Iris pigment epithelial cell (primary cell): ENCODE results near the gene MAPKAP1.

Experiments
- DNase-seq: peaks from one replicate; pipeline ENCODE4 v3.0.0-alpha.2; 2011; ENCODE audit warnings: low read depth

MAPKAP1 gene

GRCh38 chr9:125706651-125707471, at the start of gene MAPKAP1:
Gene MAPKAP1 (minus strand): TSS chr9:125707208. CDS start chr9:125672574, 34,634 bp downstream.
- DNase-seq: peak; percentile 97

DNA sequence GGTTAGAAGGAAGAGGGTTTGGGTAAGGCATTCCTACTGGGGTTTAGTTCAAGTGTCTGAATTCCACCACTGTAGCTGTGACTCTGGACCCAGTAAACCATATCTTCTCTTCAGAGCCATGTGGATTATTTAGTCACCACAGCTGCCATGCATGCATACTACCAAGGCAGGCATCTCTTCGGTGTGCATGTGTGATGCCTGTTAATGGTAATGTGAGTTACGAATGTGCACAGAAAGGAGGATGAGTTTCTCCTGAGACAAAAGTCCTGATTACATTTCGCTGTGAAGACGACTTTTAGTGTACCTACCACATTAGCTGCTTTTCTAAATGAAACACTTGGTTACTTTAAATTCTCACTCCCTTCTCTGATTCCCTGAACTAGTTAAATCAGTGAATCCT, 49.5 kb upstream of the MAPKAP1 start:
- DNase-seq: no peak

DNA sequence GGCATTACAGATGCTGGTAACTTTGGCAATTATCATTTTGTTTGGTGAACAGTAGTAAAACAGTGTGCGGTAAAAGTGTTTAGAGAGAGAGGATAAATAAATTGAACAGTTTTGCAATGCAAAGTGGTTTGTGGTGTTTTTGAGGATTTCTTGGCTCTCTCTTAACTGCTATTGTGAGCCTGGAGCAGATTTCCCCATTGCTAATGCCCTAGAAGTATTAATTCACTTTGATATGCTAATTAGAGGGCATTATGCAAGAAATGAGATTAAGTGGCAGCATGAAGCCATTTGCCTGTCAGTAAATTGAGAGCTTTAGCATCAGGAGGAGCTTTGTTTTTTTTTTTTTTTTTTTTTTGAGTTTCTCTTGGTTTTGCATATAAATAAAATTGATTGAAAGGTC, 48.3 kb upstream of the MAPKAP1 start:
- DNase-seq: no peak

DNA sequence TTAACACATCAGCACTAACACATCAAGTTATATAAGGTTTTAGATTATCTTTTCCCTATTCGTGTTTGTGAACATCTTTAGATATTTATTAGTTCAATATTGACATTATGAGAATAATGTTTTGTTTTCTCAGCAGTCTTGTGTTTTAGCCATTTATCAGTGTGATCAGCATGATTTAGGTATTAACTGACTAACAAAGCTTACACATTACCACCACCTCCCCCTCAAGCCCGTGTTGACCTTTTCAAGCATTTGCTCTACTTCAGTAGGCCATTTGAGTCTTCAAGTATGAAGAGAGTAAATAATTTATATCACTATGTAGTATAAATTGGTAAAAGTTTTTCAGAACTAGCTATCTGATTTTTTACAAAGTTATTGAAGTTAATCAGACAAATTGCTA, 47.1 kb upstream of the MAPKAP1 start:
- no peak for DNase-seq

DNA sequence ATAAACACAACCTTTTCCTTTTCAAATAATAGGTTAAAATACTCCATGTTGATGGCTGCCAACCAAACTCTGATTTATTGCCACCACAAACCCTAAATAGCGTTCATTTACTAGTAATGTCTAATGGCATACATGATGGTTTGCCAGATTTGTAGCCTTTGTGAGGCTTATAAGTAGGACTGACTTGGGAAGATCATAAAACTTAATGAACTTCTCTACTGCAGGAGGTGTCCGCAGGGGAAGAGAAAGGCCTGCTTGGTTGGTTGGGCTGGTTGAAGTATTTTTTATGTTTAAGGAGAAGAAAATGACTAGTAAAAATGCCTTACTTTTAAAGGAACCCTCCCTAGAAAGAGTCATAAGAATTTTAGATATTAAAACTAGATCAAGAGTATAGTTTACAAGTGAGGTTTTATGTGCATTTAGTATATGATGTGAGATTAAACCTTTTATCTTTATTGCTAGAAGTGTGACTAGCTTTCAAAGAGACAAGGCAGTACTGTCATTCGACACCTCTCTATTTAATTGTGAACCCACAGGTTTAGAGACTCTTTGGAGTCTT, 45.1 kb upstream of the MAPKAP1 start:
- DNase-seq: no peak

- peak; percentile 18 for DNase-seq
Observed at GRCh38 chr9:125750627-125751011, 43.6 kb upstream of the MAPKAP1 start.

DNA sequence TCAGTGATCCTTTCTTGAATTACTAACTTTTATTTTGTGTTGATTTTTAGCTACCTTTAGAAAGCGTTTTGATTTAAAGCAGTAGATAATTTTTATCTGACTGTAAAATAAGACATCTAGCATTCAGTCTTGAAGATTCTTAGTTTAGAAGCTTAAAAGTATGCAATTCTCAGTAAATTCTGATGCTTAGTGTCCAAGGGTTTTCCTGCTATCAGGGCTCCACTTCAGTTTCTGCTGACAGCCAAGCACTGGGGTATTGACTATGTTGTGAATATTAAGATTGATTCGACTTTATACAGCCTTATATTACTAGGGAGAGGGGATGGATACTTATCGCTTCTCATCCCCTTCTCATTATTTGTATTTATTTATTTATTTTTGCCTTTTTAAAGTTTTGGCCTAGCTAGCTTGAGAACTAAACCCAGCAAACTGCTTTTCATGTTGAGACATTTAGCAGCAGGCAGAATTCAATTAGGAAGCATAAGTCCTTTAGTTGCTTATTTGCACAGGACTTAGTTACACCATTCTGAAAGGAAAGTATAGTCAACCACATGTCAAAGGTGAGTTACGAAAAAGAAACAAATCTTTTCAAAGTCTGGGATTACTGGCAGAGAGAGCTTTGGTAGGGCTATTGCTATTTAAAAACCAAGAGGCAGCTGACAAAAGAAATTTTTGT, 43.1 kb upstream of the MAPKAP1 start:
- DNase-seq: peak; percentile 67

DNA sequence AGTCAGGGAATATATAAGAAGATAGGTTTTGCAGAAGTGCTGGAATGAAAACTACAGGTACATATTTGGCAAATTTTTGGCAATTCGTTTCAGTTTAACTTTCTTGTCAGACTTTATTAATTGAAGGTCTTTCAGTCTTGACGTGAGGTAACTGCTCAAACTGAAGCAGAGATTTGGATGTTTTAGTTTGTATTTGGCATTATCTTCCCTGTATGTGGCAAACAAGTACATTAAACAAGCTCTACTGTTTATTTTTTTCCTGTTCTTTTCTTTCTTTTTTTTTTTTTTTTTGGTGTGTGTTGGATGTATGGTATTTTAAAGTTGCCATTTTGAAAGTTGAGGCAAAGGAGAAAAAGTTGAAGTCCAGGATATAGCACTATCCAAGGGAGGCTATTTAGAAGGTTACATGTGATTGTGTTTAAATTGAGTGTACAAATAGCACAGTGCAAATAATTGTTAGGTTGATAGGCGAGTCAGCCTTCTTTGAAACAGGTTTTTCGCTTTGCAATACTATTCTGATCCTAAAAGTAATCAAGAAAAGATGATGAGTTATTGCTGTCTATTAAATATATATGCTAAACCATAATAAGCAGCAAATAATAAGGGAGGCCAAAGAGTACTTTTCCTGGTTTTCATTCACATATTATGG, 42.4 kb upstream of the MAPKAP1 start:
- DNase-seq: no peak

GRCh38 chr9:125748446-125749099, 41.6 kb upstream of the MAPKAP1 start:
- DNase-seq: no peak

DNA sequence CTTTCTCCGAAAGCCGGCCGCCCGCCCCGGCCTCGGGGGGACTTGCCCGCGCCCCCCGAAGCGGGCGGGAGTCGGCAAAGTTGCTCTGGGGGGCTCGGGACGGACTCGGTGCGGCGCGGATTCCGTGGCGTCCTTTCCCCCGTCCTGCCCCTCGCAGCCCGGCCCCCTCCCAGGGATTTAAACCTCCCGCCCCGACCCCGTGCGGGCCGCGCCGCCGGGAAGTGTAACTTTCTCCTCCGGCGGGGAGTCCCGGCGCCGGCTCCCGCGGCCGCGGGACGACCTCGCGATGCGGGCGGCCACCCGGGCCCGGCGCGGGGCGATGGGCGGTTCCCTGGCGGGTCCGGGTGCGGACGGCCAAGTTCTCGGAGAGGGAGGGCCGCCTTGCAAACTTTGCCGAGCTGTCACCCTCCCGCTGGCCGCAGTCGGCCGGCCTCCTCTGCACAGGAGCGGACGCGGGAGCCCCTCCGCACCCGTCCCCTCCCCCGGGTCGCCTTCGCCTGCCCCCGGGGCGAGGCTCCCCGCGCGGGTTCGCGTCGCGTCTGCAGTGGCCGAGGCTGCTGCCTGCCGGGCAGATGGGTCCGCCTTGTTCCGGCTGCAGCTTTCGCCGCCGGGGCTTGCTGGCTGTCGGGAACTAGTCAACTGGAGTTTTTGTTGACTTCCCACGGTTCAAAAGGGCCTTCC, 40.9 kb upstream of the MAPKAP1 start:
- DNase-seq: peak; percentile 31

DNA sequence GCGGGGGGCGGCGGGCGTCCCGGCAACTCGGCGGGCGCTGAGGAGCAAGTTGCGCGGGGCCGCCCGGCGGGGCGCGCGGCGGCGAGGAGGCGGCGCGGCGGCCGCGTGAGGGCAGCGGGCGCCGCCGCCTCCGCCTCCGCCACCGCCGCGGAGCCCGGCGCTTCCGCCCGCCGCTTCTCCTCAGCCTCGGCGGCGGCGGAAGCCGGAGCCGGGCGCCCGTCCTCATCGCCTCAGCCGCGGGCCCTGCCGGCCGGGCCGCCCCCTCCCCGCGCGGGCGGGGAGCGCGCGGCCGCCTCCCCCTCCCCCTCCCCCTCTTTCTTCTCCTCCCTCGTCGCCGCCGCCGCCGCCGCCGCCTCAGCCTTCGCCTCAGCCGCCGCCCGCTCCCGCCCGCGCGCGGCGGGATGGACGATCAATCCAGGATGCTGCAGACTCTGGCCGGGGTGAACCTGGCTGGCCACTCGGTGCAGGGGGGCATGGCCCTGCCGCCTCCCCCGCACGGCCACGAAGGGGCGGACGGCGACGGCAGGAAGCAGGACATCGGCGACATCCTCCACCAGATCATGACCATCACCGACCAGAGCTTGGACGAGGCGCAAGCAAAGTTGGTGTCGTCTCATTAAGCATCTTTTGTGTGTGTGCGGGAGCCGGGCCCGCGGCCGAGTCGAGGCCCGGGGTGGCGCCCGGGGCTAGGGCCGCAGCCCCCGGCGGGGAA, 40.2 kb upstream of the MAPKAP1 start, which contains the start of gene PBX3:
TSS of gene PBX3 (plus strand) at position 321 of the 712 bp plus-strand sequence.
- peak; percentile 38 for DNase-seq

- DNase-seq: no peak
Observed at GRCh38 chr9:125746774-125747052, 39.7 kb upstream of the MAPKAP1 start.

GRCh38 chr9:125746017-125746773, 39.2 kb upstream of the MAPKAP1 start:
- peak; percentile 90 for DNase-seq

DNA sequence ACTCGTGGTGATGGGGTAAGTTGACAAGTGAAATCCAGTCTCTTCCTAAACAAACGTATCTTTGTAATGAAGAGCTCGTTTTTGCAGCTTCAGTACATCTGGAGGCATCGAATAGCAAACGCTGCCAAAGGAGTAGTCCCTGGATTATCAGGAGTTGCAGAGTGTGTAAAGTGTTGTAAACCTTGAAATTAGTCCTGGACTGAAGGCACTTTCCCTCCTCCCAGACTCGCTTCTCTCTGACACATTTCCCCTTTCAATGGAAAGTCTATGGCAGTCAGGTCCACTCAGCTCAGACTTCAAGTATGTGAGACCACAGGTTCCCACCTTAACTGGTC, 38.6 kb upstream of the MAPKAP1 start:
- DNase-seq: no peak

- peak; percentile 14 for DNase-seq
Observed at GRCh38 chr9:125745018-125745417, 38.0 kb upstream of the MAPKAP1 start.

GRCh38 chr9:125744616-125745015, 37.6 kb upstream of the MAPKAP1 start:
- DNase-seq: peak; percentile 77

- no peak for DNase-seq
Observed at GRCh38 chr9:125743682-125744428, 36.8 kb upstream of the MAPKAP1 start.

DNA sequence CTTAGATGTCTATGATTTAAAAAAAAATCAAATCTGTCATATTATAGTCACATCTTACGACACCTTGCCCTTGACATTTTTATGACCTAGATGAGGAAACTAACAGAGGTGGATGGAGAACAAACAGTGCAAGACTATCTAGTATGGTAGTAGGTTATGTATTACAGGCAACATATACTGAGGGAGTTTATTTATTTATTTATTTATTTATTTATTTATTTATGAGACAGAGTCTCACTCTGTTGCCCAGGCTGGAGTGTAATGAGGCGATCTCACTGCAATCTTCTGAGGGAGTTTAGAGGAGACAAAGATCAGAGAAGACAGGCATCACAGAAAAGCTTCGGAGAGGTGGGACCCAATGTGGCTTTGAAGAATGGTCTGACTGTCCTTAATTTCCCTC, 35.6 kb upstream of the MAPKAP1 start:
- no peak for DNase-seq

DNA sequence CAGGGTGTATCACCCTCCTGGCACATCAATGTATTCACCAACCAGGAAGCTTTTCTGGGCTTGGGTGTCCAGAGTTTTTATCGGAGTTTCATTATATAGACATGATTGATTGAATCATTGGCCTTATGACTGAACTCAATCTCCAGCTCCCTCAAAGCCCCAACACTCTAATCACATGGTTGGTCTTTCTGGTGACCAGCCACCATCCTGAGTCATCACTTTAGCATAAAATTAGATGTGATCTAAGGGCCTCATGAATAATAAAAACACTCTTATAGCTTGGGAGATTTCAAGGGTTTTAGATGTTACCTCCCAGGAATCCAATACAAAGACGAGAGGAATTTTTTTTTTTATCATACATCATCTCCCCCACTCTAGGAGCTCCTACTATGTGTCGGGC, 32.4 kb upstream of the MAPKAP1 start:
- no peak for DNase-seq

DNA sequence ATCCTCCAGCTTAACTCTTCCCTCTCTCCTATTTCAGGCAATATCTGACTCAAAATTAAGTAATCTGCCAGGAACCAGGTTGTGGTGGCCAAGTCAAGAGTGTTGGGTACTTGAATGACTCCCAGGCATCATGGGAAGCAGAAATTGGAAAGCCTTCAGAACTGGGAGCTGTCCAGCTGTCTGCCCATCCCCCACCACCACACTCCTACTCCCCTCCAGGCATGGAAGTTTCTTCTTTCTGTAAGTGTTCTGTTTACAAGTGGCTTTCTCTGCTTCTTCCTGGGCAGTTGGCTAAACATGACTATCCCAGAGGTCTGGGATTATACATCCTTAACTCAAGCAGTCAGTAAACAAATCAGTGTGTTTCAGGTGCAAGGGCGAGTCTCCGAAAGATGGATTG, 25.6 kb upstream of the MAPKAP1 start:
- no peak for DNase-seq
